DOHH2 (cell line): ENCODE measurements around the gene ARHGEF1.

Source experiments
- H3F3A ChIP-seq: fragments of 200-600 bp; sonication (generic), shearing (Covaris generic); 2 replicates; pipeline ENCODE4 v1.6.0; 2016; ENCODE audit warnings: antibody characterized with exemption, mild to moderate bottlenecking; ENCODE audit not compliant: control insufficient read depth, insufficient read depth
- H3K27ac ChIP-seq: fragments of 200-600 bp; sonication (generic); 2 replicates; pipeline ENCODE4 v1.5.1; 2014; ENCODE audit warnings: low read depth, mild to moderate bottlenecking, low read length, moderate library complexity
- H3K27me3 ChIP-seq: fragments of 200-600 bp; sonication (generic); 2 replicates; pipeline ENCODE4 v1.6.1; 2014; ENCODE audit warnings: mild to moderate bottlenecking, low read length, mixed read lengths; ENCODE audit not compliant: control insufficient read depth
- H3K36me3 ChIP-seq: fragments of 200-600 bp; sonication (generic); 2 replicates; pipeline ENCODE4 v1.6.1; 2014; ENCODE audit warnings: mild to moderate bottlenecking, low read length, moderate library complexity, mixed read lengths; ENCODE audit not compliant: control insufficient read depth
- H3K4me1 ChIP-seq: fragments of 200-600 bp; sonication (generic); 2 replicates; pipeline ENCODE4 v1.6.1; 2014; ENCODE audit warnings: mild to moderate bottlenecking, low read length, mixed read lengths; ENCODE audit not compliant: control insufficient read depth
- H3K4me2 ChIP-seq: fragments of 200-600 bp; sonication (generic); 2 replicates; pipeline ENCODE4 v1.6.0; 2014; ENCODE audit warnings: mild to moderate bottlenecking, low read length, moderate library complexity
- H3K4me3 ChIP-seq: fragments of 200-600 bp; sonication (generic); 2 replicates; pipeline ENCODE4 v1.5.1; 2014; ENCODE audit warnings: mild to moderate bottlenecking, low read length, mixed read lengths
- H3K79me2 ChIP-seq: fragments of 200-600 bp; sonication (generic); 2 replicates; pipeline ENCODE4 v1.6.1; 2014; ENCODE audit warnings: mild to moderate bottlenecking, low read length, mixed read lengths; ENCODE audit not compliant: control insufficient read depth
- H3K9me2 ChIP-seq: fragments of 200-600 bp; sonication (generic); replicated peaks from 2 replicates; pipeline ENCODE4 v1.6.1; 2014; ENCODE audit warnings: mild to moderate bottlenecking, low read length, mixed read lengths; ENCODE audit not compliant: control insufficient read depth
- H3K9me3 ChIP-seq: fragments of 200-600 bp; sonication (generic); 2 replicates; pipeline ENCODE4 v1.6.1; 2014; ENCODE audit warnings: antibody characterized with exemption, low read length, mixed read lengths; ENCODE audit not compliant: control insufficient read depth, insufficient read depth
- H4K20me1 ChIP-seq: fragments of 200-600 bp; sonication (generic); 2 replicates; pipeline ENCODE4 v1.6.0; 2014; ENCODE audit warnings: low read depth, mild to moderate bottlenecking, antibody characterized with exemption, low read length, moderate library complexity; ENCODE audit not compliant: control insufficient read depth, insufficient read depth
- EZH2phosphoT487 ChIP-seq: fragments of 200-600 bp; sonication (generic); IDR thresholded peaks from 2 replicates; pipeline ENCODE4 v1.6.1; 2017; ENCODE audit warnings: borderline replicate concordance, mild to moderate bottlenecking, antibody characterized with exemption, low read length, moderate library complexity, mixed read lengths
- TF ChIP-seq, protein P1 (sequence below): fragments of 200-600 bp; sonication (generic); IDR thresholded peaks from one replicate; pipeline ENCODE4 v1.5.1; 2014; ENCODE audit warnings: antibody characterized with exemption, mild to moderate bottlenecking, low read depth, low read length; ENCODE audit not compliant: poor library complexity, severe bottlenecking

The ARHGEF1 gene

GRCh38 chr19:41853768-41854167 is 29.2 kb upstream of the ARHGEF1 start:
- H4K20me1 ChIP-seq, result no peaks in the 10 kb centered on the region
- H3K36me3 ChIP-seq, result no peaks in the 10 kb centered on the region
- H3K27ac ChIP-seq, result no peak overlapping the region
- no peaks in the 10 kb centered on the region for H3K9me3 ChIP-seq
- TF ChIP-seq, protein P1, sequence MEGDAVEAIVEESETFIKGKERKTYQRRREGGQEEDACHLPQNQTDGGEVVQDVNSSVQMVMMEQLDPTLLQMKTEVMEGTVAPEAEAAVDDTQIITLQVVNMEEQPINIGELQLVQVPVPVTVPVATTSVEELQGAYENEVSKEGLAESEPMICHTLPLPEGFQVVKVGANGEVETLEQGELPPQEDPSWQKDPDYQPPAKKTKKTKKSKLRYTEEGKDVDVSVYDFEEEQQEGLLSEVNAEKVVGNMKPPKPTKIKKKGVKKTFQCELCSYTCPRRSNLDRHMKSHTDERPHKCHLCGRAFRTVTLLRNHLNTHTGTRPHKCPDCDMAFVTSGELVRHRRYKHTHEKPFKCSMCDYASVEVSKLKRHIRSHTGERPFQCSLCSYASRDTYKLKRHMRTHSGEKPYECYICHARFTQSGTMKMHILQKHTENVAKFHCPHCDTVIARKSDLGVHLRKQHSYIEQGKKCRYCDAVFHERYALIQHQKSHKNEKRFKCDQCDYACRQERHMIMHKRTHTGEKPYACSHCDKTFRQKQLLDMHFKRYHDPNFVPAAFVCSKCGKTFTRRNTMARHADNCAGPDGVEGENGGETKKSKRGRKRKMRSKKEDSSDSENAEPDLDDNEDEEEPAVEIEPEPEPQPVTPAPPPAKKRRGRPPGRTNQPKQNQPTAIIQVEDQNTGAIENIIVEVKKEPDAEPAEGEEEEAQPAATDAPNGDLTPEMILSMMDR, result no peak
- TF ChIP-seq EZH2phosphoT487, result no peak
- H3K9me2 ChIP-seq, result no peaks in the 10 kb centered on the region
- H3K4me1 ChIP-seq, result peaks cover 15% of the 10 kb centered on the region
- no peak overlapping the region for H3K4me2 ChIP-seq
- H3F3A ChIP-seq, result no peaks in the 10 kb centered on the region
- H3K4me3 ChIP-seq, result no peak overlapping the region
- no peaks in the 10 kb centered on the region for H3K79me2 ChIP-seq
- H3K27me3 ChIP-seq, result peaks cover 26% of the 10 kb centered on the region

DNA sequence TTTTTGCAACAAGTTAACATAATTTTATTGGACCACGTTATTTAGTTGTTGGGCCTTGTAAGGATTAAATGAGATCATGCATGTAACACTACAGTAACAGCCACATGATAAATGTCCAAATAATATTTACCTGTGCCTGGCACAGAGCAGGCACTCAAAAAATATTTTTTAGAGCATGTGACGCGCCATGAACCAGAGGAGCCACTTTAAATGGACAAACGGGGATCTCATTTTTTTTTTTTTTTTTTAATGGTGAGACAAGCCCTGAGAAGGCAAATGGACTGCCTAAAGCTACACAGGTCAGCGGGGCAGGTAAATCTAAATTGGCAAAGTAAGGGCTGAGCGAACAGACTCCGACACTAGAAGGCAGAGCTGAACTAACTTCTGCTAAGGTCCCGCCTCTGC is 23.8 kb upstream of the ARHGEF1 start:
- TF ChIP-seq, protein P1, result no peak
- no peak for TF ChIP-seq EZH2phosphoT487
- no peaks in the 10 kb centered on the region for H3K9me2 ChIP-seq
- peak overlapping the region; percentile 65 for H3K4me3 ChIP-seq
- H3K79me2 ChIP-seq, result peaks cover 42% of the 10 kb centered on the region
- peaks cover 31% of the 10 kb centered on the region for H4K20me1 ChIP-seq
- H3K36me3 ChIP-seq, result peaks cover 41% of the 10 kb centered on the region
- peak overlapping the region; percentile 45 for H3K27ac ChIP-seq
- no peaks in the 10 kb centered on the region for H3K9me3 ChIP-seq
- no peaks in the 10 kb centered on the region for H3K27me3 ChIP-seq
- peaks cover 55% of the 10 kb centered on the region for H3K4me1 ChIP-seq
- H3F3A ChIP-seq, result peaks cover 34% of the 10 kb centered on the region
- peak overlapping the region; percentile 67 for H3K4me2 ChIP-seq

DNA sequence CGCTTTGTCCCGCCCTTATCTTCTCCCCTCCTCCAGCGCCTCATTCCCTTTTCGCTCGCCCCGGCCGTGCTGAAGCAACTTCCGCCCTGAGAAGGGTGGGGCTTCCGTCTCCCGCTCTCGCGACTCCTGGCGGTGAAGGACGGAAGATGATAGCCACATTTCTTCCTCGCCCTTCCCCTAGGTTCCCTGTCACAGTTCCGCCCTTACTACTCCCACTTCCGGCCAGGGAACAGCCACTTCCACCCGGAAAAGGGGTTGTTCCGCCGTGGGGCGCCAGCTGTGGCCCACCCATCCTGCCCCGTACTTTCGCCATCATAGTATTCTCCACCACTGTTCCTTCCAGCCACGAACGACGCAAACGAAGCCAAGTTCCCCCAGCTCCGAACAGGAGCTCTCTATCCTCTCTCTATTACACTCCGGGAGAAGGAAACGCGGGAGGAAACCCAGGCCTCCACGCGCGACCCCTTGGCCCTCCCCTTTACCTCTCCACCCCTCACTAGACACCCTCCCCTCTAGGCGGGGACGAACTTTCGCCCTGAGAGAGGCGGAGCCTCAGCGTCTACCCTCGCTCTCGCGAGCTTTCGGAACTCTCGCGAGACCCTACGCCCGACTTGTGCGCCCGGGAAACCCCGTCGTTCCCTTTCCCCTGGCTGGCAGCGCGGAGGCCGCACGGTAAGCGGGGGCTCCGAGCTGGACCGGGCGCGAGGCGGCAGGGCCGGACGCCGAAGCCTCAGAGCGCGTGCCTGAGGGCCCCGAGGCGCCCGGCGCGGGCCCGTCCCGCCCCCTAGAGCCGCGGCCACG is 23.2 kb upstream of the ARHGEF1 start, which contains the start of gene RPS19:
Gene RPS19 (plus strand): TSS at position 638 of the 801 bp plus-strand sequence. CDS start 520 bp downstream, outside the sequence.
- Histone ChIP-seq H3F3A (peaks cover 41% of the 10 kb centered on the region), H3K9me3 (no peaks in the 10 kb centered on the region), H3K36me3 (peaks cover 47% of the 10 kb centered on the region), H3K4me2 (peak within 1 kb of the TSS; percentile 88), H3K79me2 (peaks cover 48% of the 10 kb centered on the region), H3K27ac (peak within 1 kb of the TSS; percentile 81), H3K4me3 (peak within 1 kb of the TSS; percentile 87), H4K20me1 (peaks cover 37% of the 10 kb centered on the region), H3K4me1 (peaks cover 61% of the 10 kb centered on the region), H3K27me3 (no peaks in the 10 kb centered on the region), H3K9me2 (no peaks in the 10 kb centered on the region)
- TF ChIP-seq EZH2phosphoT487, result no peak
- TF ChIP-seq, protein P1, result peak; percentile 58
